ENCODE data around the gene RALGAPA2.

RALGAPA2 gene

GRCh38 chr20:20530428-20531151 lies 181.9 kb downstream of the RALGAPA2 start:
- DNase-seq = no peak

GRCh38 chr20:20529597-20529996 lies 182.8 kb downstream of the RALGAPA2 start:
- DNase-seq = no peak

GRCh38 chr20:20528861-20529260 lies 183.6 kb downstream of the RALGAPA2 start:
- DNase-seq = no peak

GRCh38 chr20:20527661-20528060 lies 184.8 kb downstream of the RALGAPA2 start:
- no peak for DNase-seq

GRCh38 chr20:20525756-20526155 lies 186.7 kb downstream of the RALGAPA2 start:
- no peak for DNase-seq

GRCh38 chr20:20525214-20525613 lies 187.2 kb downstream of the RALGAPA2 start:
- DNase-seq = no peak

GRCh38 chr20:20524756-20525155 lies 187.7 kb downstream of the RALGAPA2 start:
- no peak for DNase-seq

GRCh38 chr20:20521736-20522135 lies 190.7 kb downstream of the RALGAPA2 start:
- no peak for DNase-seq

- no peak for DNase-seq
Measured at GRCh38 chr20:20520776-20521175, 191.7 kb downstream of the RALGAPA2 start.

GRCh38 chr20:20519269-20519668 lies 193.2 kb downstream of the RALGAPA2 start:
- DNase-seq = no peak

GRCh38 chr20:20518263-20518662 lies 194.2 kb downstream of the RALGAPA2 start:
- no peak for DNase-seq

- no peak for DNase-seq
Measured at GRCh38 chr20:20517296-20517695, 195.1 kb downstream of the RALGAPA2 start.

- DNase-seq = no peak
Measured at GRCh38 chr20:20513720-20514119, 198.7 kb downstream of the RALGAPA2 start.

- peak in 1 of 2 donors; percentile 1 for DNase-seq
Measured at GRCh38 chr20:20505554-20505953, 206.9 kb downstream of the RALGAPA2 start.

- no peak for DNase-seq
Measured at GRCh38 chr20:20503777-20504530, 208.5 kb downstream of the RALGAPA2 start.

- no peak for DNase-seq
Measured at GRCh38 chr20:20501128-20501527, 211.3 kb downstream of the RALGAPA2 start.

- no peak for DNase-seq
Measured at GRCh38 chr20:20500312-20500711, 212.1 kb downstream of the RALGAPA2 start.

GRCh38 chr20:20499439-20499838 lies 213.0 kb downstream of the RALGAPA2 start:
- DNase-seq = no peak

GRCh38 chr20:20498076-20498861 lies 214.2 kb downstream of the RALGAPA2 start:
- no peak for DNase-seq

- no peak for DNase-seq
Measured at GRCh38 chr20:20497242-20497978, 215.0 kb downstream of the RALGAPA2 start.

GRCh38 chr20:20495729-20496503 lies 216.5 kb downstream of the RALGAPA2 start:
- no peak for DNase-seq

GRCh38 chr20:20493701-20494100 lies 218.7 kb downstream of the RALGAPA2 start:
- no peak for DNase-seq
